GM06990 (cell line): ENCODE results near the gene GALNT3.

ENCODE experiments used
- DNase-seq: peaks from one replicate; pipeline ENCODE4 v3.0.0-alpha.2; 2011; ENCODE audit not compliant: insufficient read length; ENCODE audit errors: extremely low read depth
- H3K27me3 ChIP-seq: replicated peaks from 2 replicates; pipeline ENCODE4 v1.6.0; 2011; ENCODE audit warnings: low read length; ENCODE audit not compliant: control insufficient read depth, insufficient read depth
- H3K36me3 ChIP-seq: 2 replicates; pipeline ENCODE4 v1.5.1; 2011; ENCODE audit warnings: low read length; ENCODE audit not compliant: control insufficient read depth, insufficient read depth
- H3K4me3 ChIP-seq: replicated peaks from 2 replicates; pipeline ENCODE4 v1.5.1; 2011; ENCODE audit warnings: low read depth, mild to moderate bottlenecking, control low read depth, low read length
- CTCF ChIP-seq: IDR thresholded peaks from 2 replicates; pipeline ENCODE4 v1.5.1; 2011; ENCODE audit warnings: low read length, control low read depth, mild to moderate bottlenecking, inconsistent platforms; ENCODE audit not compliant: insufficient read depth, poor library complexity, severe bottlenecking

Gene GALNT3

GRCh38 chr2:165720511-165720910 is 73.5 kb downstream of the GALNT3 start:
- TF ChIP-seq CTCF: no peak
- H3K36me3 ChIP-seq: no peaks in the 10 kb centered on the region
- no peak for DNase-seq
- H3K27me3 ChIP-seq: no peaks in the 10 kb centered on the region
- no peak overlapping the region for H3K4me3 ChIP-seq

GRCh38 chr2:165718610-165719210 is 75.3 kb downstream of the GALNT3 start:
- H3K36me3 ChIP-seq: no peaks in the 10 kb centered on the region
- DNase-seq: no peak
- TF ChIP-seq CTCF: no peak
- H3K4me3 ChIP-seq: no peak overlapping the region
- H3K27me3 ChIP-seq: no peaks in the 10 kb centered on the region

- DNase-seq: no peak
- Histone ChIP-seq H3K4me3 (no peak overlapping the region), H3K27me3 (no peaks in the 10 kb centered on the region), H3K36me3 (no peaks in the 10 kb centered on the region)
- TF ChIP-seq CTCF: no peak
Observed at GRCh38 chr2:165716091-165716490, 78.0 kb downstream of the GALNT3 start.

GRCh38 chr2:165706960-165707487 is 87.0 kb downstream of the GALNT3 start:
- no peak for TF ChIP-seq CTCF
- no peak overlapping the region for H3K4me3 ChIP-seq
- no peaks in the 10 kb centered on the region for H3K27me3 ChIP-seq
- no peaks in the 10 kb centered on the region for H3K36me3 ChIP-seq
- DNase-seq: no peak

- H3K36me3 ChIP-seq: no peaks in the 10 kb centered on the region
- no peak for TF ChIP-seq CTCF
Observed at GRCh38 chr2:165701147-165701546, 92.9 kb downstream of the GALNT3 start.

GRCh38 chr2:165700531-165700930 is 93.5 kb downstream of the GALNT3 start:
- no peak for DNase-seq
- no peak overlapping the region for H3K4me3 ChIP-seq
- H3K27me3 ChIP-seq: no peaks in the 10 kb centered on the region
- no peaks in the 10 kb centered on the region for H3K36me3 ChIP-seq
- TF ChIP-seq CTCF: no peak

More at GRCh38 chr2:165701147-165701546, 92.9 kb downstream of the GALNT3 start:
- Histone ChIP-seq H3K27me3 (no peaks in the 10 kb centered on the region), H3K4me3 (no peak overlapping the region)
- no peak for DNase-seq
